Measurements from ENCODE around the gene MYO1B. TPM values are rescaled to one million over a fixed set of nuclear protein-coding genes. Genes with fewer than 3 reads are reported as not detected.

Gene MYO1B
- total RNA-seq, 1 experiment from 2014 or later = 80.3 TPM

- H3K27ac Mint-ChIP-seq (ENCODE audit: unreplicated experiment) = no peak overlapping the region
- no peaks in the 10 kb centered on the region for H3K27me3 Mint-ChIP-seq (ENCODE audit: insufficient read depth, unreplicated experiment)
- H3K4me1 Mint-ChIP-seq (ENCODE audit: low read depth, unreplicated experiment) = peaks cover 21% of the 10 kb centered on the region
- Histone ChIP-seq H3K4me3 (ENCODE audit: low read depth, low read length) (no peak overlapping the region), H3K36me3 (ENCODE audit: control insufficient read depth, insufficient read depth, low read length) (no peaks in the 10 kb centered on the region; the same call in 1 of the 2 replicates), H3K4me1 (peaks cover 15% of the 10 kb centered on the region), H3K27me3 (replicated peaks; ENCODE audit: control insufficient read depth, insufficient read depth, low read length) (no peaks in the 10 kb centered on the region), H3K9me3 (0 out of 2 replicates have a peak, but pooled peaks cover 6% of the 10 kb centered on the region)
- TF ChIP-seq CTCF (IDR thresholded peaks at IDR 0.05; ENCODE audit: insufficient read depth in 1 of 2, low read depth in 1 of 2, low read length in 1 of 2, severe bottlenecking in 1 of 2, unreplicated experiment in 1 of 2) = no peak
- H3K4me3 Mint-ChIP-seq (ENCODE audit: unreplicated experiment) = no peak overlapping the region
- ChIA-PET CTCF (interaction anchor here (0.9 kb wide), 1 partner anchor 174 kb away, joined by 3 read pairs; no protein-coding TSS in a partner anchor), POLR2A (no interaction called here)
- no TSS peak for BruUV-seq (replicated peaks)
- intact Hi-C loops (cut with micrococcal nuclease; ENCODE audit: unreplicated experiment) = no loop called here
- peaks cover 36% of the 10 kb centered on the region for H3K36me3 Mint-ChIP-seq (ENCODE audit: insufficient read depth, unreplicated experiment)
- peaks cover 15% of the 10 kb centered on the region for H3K9me3 Mint-ChIP-seq (ENCODE audit: unreplicated experiment)
- no peak for DNase-seq
Measured at GRCh38 chr2:191327484-191327883, 82.3 kb downstream of the MYO1B start.

GRCh38 chr2:191328150-191328809 lies 83.1 kb downstream of the MYO1B start:
- no TSS peak for BruUV-seq (replicated peaks)
- Histone ChIP-seq H3K27me3 (replicated peaks; ENCODE audit: control insufficient read depth, insufficient read depth, low read length) (no peaks in the 10 kb centered on the region), H3K36me3 (ENCODE audit: control insufficient read depth, insufficient read depth, low read length) (no peaks in the 10 kb centered on the region; the same call in 1 of the 2 replicates), H3K9me3 (0 out of 2 replicates have a peak, but pooled peaks cover 6% of the 10 kb centered on the region), H3K4me3 (ENCODE audit: low read depth, low read length) (no peak overlapping the region), H3K4me1 (peaks cover 7% of the 10 kb centered on the region)
- no peak for DNase-seq
- CTCF ChIA-PET = interaction anchor here (0.9 kb wide), 1 partner anchor 173 kb away, joined by 3 read pairs; no protein-coding TSS in a partner anchor
- POLR2A ChIA-PET = no interaction called here
- peaks cover 15% of the 10 kb centered on the region for H3K9me3 Mint-ChIP-seq (ENCODE audit: unreplicated experiment)
- H3K27me3 Mint-ChIP-seq (ENCODE audit: insufficient read depth, unreplicated experiment) = no peaks in the 10 kb centered on the region
- peaks cover 28% of the 10 kb centered on the region for H3K36me3 Mint-ChIP-seq (ENCODE audit: insufficient read depth, unreplicated experiment)
- H3K27ac Mint-ChIP-seq (ENCODE audit: unreplicated experiment) = no peak overlapping the region
- peaks cover 15% of the 10 kb centered on the region for H3K4me1 Mint-ChIP-seq (ENCODE audit: low read depth, unreplicated experiment)
- no peak for TF ChIP-seq CTCF (IDR thresholded peaks at IDR 0.05; ENCODE audit: insufficient read depth in 1 of 2, low read depth in 1 of 2, low read length in 1 of 2, severe bottlenecking in 1 of 2, unreplicated experiment in 1 of 2)
- H3K4me3 Mint-ChIP-seq (ENCODE audit: unreplicated experiment) = no peak overlapping the region
- intact Hi-C loops (cut with micrococcal nuclease; ENCODE audit: unreplicated experiment) = no loop called here

- peaks cover 7% of the 10 kb centered on the region for H3K4me1 Mint-ChIP-seq (ENCODE audit: low read depth, unreplicated experiment)
- peaks cover 28% of the 10 kb centered on the region for H3K36me3 Mint-ChIP-seq (ENCODE audit: insufficient read depth, unreplicated experiment)
- DNase-seq = peak in 1 of 2 experiments; percentile 36
- TF ChIP-seq CTCF (IDR thresholded peaks at IDR 0.05; ENCODE audit: insufficient read depth in 1 of 2, low read depth in 1 of 2, low read length in 1 of 2, severe bottlenecking in 1 of 2, unreplicated experiment in 1 of 2) = no peak
- no peaks in the 10 kb centered on the region; the same call in 1 of the 2 replicates for H3K36me3 ChIP-seq (ENCODE audit: control insufficient read depth, insufficient read depth, low read length)
- intact Hi-C loops (cut with micrococcal nuclease; ENCODE audit: unreplicated experiment) = no loop called here
- ChIA-PET POLR2A (no interaction called here), CTCF (no interaction called here)
- no TSS peak for BruUV-seq (replicated peaks)
- H3K9me3 ChIP-seq = no peaks in the 10 kb centered on the region
- H3K4me3 Mint-ChIP-seq (ENCODE audit: unreplicated experiment) = no peak overlapping the region
- H3K27me3 ChIP-seq (replicated peaks; ENCODE audit: control insufficient read depth, insufficient read depth, low read length) = no peaks in the 10 kb centered on the region
- H3K4me1 ChIP-seq = no peaks in the 10 kb centered on the region
- peaks cover 6% of the 10 kb centered on the region for H3K9me3 Mint-ChIP-seq (ENCODE audit: unreplicated experiment)
- no peaks in the 10 kb centered on the region for H3K27me3 Mint-ChIP-seq (ENCODE audit: insufficient read depth, unreplicated experiment)
- no peak overlapping the region for H3K4me3 ChIP-seq (ENCODE audit: low read depth, low read length)
- H3K27ac Mint-ChIP-seq (ENCODE audit: unreplicated experiment) = no peak overlapping the region
Measured at GRCh38 chr2:191329841-191330240, 84.6 kb downstream of the MYO1B start.
